GM12878 (cell line): ENCODE results near the gene CD86.

ENCODE experiments used
- BRCA1 ChIP-seq: IDR thresholded peaks from 2 replicates; pipeline ENCODE4 v1.6.1; 2011; ENCODE audit warnings: low read depth, low read length, improper control_type of control experiment
- SP1 ChIP-seq: IDR thresholded peaks from one replicate; pipeline ENCODE4 v1.6.1; 2011; ENCODE audit warnings: low read depth, low read length
- TF ChIP-seq, protein P1 (sequence below), 3 experiments: IDR thresholded peaks in 2 of 3; conservative IDR thresholded peaks in 1 of 3; 2 replicates each; pipeline ENCODE4 v1.5.1; 2011; ENCODE audit warnings: low read depth in 3 of 3, low read length in 3 of 3, mild to moderate bottlenecking in 3 of 3, control low read depth in 2 of 3, moderate library complexity in 2 of 3, inconsistent platforms in 1 of 3, mixed read lengths in 1 of 3; ENCODE audit not compliant: control insufficient read depth in 2 of 3, insufficient read depth in 1 of 3; ENCODE audit errors: extremely low read depth in 1 of 3

DNA sequence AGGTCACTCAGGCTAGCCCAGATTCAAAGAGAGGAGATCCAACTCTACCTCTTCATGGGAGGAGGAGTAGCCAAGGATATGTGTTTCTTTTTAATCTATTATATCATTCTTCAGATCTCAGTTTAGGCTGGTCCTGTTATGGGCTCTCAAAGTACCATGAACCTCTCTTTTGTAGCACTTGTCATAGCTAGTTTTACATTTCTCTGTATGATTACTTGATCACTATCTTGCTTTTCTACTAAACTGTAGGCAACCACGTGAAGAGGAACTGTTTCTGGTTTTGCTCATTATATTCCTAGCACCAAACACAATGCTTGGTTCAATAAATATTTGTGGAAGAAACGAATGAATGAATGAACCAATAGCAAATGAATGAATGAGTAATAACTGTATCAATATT, 29.6 kb downstream of the CD86 start:
- TF ChIP-seq BRCA1: no peak
- TF ChIP-seq, protein P1, sequence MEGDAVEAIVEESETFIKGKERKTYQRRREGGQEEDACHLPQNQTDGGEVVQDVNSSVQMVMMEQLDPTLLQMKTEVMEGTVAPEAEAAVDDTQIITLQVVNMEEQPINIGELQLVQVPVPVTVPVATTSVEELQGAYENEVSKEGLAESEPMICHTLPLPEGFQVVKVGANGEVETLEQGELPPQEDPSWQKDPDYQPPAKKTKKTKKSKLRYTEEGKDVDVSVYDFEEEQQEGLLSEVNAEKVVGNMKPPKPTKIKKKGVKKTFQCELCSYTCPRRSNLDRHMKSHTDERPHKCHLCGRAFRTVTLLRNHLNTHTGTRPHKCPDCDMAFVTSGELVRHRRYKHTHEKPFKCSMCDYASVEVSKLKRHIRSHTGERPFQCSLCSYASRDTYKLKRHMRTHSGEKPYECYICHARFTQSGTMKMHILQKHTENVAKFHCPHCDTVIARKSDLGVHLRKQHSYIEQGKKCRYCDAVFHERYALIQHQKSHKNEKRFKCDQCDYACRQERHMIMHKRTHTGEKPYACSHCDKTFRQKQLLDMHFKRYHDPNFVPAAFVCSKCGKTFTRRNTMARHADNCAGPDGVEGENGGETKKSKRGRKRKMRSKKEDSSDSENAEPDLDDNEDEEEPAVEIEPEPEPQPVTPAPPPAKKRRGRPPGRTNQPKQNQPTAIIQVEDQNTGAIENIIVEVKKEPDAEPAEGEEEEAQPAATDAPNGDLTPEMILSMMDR (IDR thresholded peaks at IDR 0.05 in 2 of 3, conservative IDR thresholded peaks at IDR 0.05 in 1 of 3; ENCODE audit: control insufficient read depth in 2 of 3, extremely low read depth in 1 of 3, insufficient read depth in 1 of 3, low read depth in 3 of 3, low read length in 3 of 3): no peak
- no peak for TF ChIP-seq SP1
